Fibroblast of the aortic adventitia (primary cell): ENCODE measurements around the gene CYRIA. TPM values are rescaled to one million over a fixed set of nuclear protein-coding genes. Genes with fewer than 3 reads are reported as not detected.

Source experiments
- DNase-seq: peaks from one replicate; pipeline ENCODE4 v3.0.0-alpha.2; 2010; ENCODE audit warnings: low read depth
- H3K4me3 ChIP-seq: 2 replicates; pipeline ENCODE4 v1.5.1; 2011; ENCODE audit warnings: low read depth, mild to moderate bottlenecking, control low read depth, low read length, moderate library complexity
- total RNA-seq: library from RNA; depleted of rRNA; stranded (reverse); fragments of >200 nt; gene quantifications from 2 replicates; pipeline ENCODE4 v1.2.3, GENCODE V29; 2012; ENCODE audit warnings: low replicate concordance
- TF ChIP-seq, protein P1 (sequence below): IDR thresholded peaks from 2 replicates; pipeline ENCODE4 v1.5.1; 2011; ENCODE audit warnings: mild to moderate bottlenecking, low read length, control low read depth, inconsistent platforms; ENCODE audit not compliant: insufficient read depth

The CYRIA gene
- total RNA-seq, 1 donor: 0.54 TPM

DNA sequence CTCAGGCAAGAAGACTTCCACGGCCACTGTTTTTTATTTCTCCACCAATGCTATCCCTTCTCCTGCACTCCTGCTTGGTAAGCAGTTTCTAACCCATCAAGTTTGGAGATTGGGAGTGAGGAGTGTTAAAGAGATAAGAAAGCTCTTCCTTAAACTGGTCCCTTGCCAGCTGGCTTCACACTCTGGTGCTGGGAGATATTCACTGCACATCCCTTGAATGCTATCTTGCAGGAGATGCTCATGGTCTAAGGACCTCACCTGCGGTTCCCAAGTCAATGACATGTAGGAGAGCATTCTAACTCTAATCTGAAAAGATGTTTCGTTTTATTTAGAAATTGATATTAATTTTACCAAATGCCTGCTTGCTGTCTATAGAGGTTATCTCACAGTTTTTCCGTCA is 28.2 kb upstream of the CYRIA start:
- H3K4me3 ChIP-seq: no peak overlapping the region
- TF ChIP-seq, protein P1, sequence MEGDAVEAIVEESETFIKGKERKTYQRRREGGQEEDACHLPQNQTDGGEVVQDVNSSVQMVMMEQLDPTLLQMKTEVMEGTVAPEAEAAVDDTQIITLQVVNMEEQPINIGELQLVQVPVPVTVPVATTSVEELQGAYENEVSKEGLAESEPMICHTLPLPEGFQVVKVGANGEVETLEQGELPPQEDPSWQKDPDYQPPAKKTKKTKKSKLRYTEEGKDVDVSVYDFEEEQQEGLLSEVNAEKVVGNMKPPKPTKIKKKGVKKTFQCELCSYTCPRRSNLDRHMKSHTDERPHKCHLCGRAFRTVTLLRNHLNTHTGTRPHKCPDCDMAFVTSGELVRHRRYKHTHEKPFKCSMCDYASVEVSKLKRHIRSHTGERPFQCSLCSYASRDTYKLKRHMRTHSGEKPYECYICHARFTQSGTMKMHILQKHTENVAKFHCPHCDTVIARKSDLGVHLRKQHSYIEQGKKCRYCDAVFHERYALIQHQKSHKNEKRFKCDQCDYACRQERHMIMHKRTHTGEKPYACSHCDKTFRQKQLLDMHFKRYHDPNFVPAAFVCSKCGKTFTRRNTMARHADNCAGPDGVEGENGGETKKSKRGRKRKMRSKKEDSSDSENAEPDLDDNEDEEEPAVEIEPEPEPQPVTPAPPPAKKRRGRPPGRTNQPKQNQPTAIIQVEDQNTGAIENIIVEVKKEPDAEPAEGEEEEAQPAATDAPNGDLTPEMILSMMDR: no peak
- DNase-seq: no peak

DNA sequence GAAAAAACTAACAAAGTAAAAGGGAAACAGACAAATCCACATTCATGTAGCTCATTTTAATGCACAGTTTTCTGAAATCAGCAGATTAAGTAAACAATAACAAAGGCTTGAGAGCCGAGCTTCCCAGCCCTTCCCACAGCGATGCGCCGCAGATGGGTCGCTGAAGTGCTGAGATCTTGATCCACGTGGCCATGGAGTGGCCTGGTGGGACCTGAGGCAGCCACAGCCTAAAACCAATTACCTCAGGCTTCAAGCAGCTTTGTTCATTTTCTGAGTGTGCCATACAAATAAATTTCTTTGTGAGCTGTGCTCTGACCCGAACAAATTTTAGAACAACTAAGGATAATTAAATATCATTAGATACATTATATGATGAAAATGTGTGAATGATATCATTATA is 25.6 kb upstream of the CYRIA start:
- no peak overlapping the region for H3K4me3 ChIP-seq
- TF ChIP-seq, protein P1: no peak
- DNase-seq: no peak

DNA sequence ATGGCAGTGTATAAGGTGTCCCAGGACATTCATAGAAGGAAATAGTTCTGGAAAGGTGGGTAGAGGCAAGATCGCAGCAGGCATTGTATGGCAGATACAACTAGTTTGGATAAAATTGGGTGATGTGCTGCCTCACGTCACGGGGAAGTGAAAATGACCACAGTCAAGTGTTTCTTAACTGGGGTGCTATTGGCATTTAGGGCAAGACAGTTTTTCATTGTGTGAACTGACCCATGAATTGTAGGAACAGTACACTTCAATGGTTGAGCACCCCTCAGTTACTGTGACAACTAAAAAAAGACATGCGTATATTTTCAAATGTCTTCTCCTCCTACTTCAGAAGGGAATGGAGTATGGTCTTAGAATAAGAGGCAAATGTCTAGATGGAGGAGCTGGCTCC is 22.3 kb upstream of the CYRIA start:
- DNase-seq: no peak
- H3K4me3 ChIP-seq: no peak overlapping the region
- TF ChIP-seq, protein P1: no peak

DNA sequence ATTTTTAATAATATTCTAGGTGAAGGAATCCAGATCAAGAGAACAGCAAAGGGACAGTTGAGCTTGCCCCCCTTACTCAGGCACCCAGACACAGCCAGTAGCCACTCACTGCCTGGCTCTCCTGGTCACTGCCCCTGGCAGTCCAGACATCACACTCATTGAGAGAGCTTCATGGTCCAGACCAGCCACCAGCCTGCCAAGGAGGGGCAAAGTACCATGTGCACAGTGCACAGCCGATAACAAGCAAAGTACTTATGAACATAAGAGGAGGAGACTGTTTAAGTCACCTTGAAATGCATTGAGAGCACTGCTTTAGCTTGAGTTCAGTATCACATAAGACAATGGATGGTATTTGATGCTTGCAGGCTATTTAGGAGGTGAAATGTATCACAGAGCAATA is 21.6 kb upstream of the CYRIA start:
- no peak for DNase-seq
- no peak overlapping the region for H3K4me3 ChIP-seq
- TF ChIP-seq, protein P1: no peak

DNA sequence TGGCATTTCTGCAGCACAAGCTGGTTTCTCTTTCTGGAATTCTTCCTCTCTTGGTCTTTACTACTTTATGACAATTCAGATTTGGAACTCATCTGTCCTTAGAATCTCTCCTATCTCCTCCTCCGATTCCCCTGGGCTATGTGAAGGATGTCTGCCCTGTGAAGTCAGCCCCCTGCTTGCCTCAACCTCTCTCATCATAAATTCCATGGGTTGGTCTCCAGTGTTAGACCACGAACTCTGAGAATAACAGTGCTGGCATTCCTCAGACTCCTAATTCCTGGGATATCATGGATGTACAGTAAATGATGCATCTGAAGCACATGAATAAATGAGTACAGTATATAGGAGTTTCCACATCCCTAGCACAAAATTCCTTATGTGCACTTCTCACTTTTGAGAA is 21.0 kb upstream of the CYRIA start:
- H3K4me3 ChIP-seq: no peak overlapping the region
- TF ChIP-seq, protein P1: no peak
- DNase-seq: no peak

DNA sequence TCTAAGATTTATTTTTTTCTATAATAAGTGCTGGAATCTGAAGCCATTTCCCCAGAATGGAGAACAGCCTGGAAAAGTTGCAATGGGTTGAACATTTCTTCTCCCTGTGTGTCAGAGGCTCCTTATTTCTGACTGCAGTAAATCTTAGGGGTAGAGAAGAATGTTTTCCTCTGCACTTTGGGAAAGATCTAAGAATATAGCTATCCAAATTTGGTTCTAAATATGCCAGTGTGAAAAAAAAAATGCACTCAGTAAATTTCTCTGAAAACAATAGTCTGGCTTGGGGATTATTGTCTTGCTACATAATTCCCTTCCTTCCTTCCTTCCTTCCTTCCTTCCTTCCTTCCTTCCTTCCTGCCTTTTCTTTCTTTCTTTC is 19.7 kb upstream of the CYRIA start:
- TF ChIP-seq, protein P1: no peak
- no peak for DNase-seq
- no peak overlapping the region for H3K4me3 ChIP-seq

DNA sequence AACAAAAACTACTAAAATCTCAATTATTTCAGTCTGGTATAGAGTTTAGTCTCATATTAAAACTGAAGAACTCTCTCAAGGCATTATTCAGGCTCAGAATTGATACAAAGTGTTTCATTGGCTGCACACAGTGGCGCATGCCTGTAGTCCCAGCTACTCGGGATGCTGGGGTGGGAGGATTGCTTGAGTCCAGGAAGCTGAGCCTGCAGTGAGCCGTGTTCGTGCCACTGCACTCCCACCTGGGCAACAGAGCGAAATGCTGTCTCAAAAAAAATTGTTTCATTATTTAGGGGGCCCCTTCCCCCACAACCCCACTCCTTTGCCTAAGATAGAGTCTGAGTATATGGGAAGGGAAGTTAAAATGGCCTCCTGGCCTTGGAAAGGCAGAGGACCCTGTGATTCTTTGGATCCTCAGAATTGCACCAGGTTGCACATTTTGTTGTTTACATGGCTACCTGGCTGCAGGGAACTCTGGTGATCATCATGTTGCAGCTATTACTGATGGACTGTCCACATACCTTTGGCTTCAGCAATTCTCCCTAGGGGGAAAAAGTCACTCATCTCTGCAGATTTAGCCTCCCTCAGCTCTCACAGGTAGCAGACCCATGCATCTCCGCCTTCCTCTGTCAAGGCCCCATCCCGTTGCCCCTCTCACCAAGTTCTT is 19.2 kb upstream of the CYRIA start:
- TF ChIP-seq, protein P1: no peak
- no peak for DNase-seq
- H3K4me3 ChIP-seq: no peak overlapping the region
